GM21619 (cell line): ENCODE results near the gene RYR2.

ENCODE experiments used
- ATAC-seq: cut with Tn5 transposase; IDR thresholded peaks from one replicate; pipeline ENCODE4 v1.9.1; 2021; ENCODE audit not compliant: unreplicated experiment

The RYR2 gene

GRCh38 chr1:237705462-237705861, 663.5 kb downstream of the RYR2 start:
- ATAC-seq: no peak

DNA sequence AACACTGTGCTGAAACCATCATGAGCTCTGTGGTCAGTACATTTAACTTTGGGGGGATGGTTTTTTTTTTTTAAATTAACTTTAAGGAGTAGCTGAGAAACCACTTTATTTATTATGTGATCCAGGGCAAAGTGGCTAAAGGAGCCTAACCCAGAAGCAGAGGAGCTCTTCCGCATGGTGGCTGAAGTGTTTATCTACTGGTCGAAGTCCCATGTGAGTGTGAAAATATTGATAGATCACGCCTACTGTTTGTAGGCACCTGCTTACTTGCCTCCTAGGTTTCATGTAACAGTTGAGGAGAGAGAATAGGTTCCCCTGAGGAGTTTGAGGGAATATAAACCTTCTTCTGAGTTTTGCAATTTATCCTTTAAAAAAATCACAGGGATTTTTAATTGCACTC, 667.4 kb downstream of the RYR2 start:
- no peak for ATAC-seq

GRCh38 chr1:237711281-237711680, 669.3 kb downstream of the RYR2 start:
- no peak for ATAC-seq

GRCh38 chr1:237712082-237712481, 670.1 kb downstream of the RYR2 start:
- ATAC-seq: no peak

DNA sequence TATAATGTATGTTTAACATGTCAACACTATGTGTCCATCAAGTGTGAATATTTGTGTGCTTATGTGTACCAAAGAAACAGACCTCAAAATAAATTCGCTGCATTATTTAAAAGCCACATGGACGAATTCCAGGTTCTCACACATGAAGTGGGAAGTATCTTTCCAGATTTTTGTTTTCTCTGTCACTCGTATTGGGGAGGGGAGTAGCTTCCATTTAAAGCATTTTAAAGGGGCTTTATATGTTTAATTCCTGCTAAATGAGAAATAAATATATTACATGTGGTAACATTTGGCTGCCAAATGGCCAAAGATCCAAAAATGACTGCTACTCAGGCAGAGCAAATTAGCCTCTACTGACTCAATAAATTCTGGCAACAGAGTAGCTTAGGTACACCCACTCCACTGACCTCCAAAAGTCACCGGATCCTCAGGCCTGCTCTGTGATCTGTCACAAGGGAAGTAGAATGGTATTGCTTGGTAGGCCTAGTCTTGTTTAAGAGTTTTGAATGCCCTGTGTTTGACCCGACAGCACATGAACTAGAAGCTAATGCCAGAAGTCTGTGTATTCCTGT, 670.7 kb downstream of the RYR2 start:
- no peak for ATAC-seq

GRCh38 chr1:237713916-237714315, 671.9 kb downstream of the RYR2 start:
- no peak for ATAC-seq

GRCh38 chr1:237717106-237717505, 675.1 kb downstream of the RYR2 start:
- ATAC-seq: no peak

GRCh38 chr1:237730826-237731350, 688.9 kb downstream of the RYR2 start:
- no peak for ATAC-seq

GRCh38 chr1:237732657-237733056, 690.7 kb downstream of the RYR2 start:
- no peak for ATAC-seq

GRCh38 chr1:237736372-237737029, 694.5 kb downstream of the RYR2 start:
- ATAC-seq: no peak

DNA sequence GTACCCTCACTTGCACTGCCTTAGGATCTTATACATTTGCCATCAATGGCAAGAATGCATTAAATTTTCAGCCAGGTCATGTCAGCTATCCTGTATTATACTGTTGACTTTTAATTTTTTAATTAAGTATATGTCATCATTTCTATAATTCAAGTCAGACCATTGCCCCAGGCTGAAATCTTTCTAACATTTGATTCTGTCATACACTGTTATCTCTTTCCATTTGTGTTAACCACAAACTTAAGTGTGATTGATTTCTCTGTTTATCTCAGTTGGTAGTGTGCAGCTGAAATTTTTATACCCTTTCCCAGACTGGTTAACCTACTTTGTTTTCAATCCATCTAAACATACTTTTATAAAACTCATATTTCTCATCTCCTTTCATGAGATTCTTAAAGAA, 695.5 kb downstream of the RYR2 start:
- no peak for ATAC-seq

DNA sequence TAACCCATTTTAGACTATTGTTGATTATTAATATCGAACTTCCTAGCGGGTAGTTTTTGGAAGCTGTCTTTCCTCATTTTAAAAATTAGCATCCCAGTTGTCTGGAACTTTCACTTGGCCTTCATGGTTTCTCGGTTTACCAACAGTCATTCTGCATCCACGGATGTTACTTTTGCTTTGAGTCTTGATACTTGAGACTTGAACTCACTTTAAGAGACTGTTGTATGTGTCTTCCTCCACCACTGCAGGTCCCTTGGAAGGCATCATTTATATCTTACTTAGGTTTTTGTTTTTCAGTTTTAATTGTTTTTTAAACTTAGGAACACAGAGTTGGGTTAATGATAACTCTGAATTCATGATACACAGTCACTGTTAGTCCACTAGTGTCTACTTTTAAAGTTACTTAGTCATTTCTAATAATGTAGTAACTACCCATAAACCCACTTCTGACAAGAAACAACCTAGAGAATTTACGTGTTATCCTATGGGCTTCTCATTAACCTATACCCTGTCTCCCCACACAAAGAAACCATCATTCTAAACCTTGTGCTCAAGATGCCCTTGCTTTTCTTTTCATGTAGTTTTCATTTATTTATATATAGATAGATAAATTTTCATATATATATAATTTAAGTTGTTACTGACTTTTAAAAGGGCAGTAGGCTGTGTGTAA, 696.1 kb downstream of the RYR2 start:
- no peak for ATAC-seq

DNA sequence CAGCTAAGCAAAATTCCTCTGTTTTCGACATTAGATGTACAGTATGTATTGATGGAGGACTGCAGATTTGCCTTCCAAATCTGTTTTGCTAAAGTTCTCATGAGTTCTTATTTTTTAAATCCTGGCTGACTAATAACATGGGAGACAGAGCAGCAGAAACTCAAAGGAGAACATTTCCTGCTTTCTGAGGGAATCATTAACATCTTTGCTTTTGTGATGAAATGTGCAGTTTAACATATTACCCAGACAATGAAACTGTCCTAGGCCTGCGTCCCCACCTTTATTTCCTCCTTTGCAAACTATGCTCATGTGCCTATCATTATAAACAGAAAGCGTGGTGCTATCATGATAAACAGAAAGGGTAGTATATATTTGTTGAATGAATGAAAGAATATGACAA, 698.9 kb downstream of the RYR2 start:
- ATAC-seq: no peak

GRCh38 chr1:237745545-237745944, 703.6 kb downstream of the RYR2 start:
- ATAC-seq: no peak

DNA sequence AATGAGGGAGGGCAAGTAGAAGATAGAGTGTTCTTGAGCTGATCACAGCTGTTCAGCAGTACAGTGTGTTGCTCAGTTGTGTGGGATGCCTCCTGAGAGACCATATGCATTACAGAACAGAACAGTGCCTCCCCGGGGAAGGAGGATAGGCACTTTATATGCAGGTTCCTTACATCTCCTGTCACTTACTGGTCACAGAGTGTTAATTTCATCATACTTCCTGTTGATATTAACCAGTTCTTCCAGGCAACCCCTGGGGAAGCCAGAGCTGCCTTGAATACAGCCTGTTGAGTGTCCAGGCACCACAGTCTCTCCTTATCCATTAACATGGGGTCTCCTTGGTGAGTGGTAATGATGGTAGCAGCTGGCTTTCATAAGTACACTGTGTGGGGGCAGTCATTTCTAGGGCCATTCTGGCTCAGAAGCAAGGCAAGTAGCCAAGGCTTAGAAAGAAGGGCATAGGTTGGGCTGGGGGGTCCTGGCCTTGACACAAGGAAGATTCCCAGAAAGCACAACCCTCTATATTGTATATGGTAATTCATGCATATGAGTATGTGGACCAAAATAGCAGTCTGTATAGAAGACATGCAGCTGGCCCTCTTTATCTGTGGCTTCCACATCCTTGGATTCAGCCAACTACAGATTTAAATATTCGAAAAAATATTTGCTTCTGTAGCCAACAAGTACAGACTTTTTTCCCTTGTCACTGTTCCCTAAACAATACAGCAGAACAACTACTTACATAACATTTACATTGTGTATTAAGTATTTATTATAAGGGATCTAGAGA, 706.4 kb downstream of the RYR2 start:
- no peak for ATAC-seq

DNA sequence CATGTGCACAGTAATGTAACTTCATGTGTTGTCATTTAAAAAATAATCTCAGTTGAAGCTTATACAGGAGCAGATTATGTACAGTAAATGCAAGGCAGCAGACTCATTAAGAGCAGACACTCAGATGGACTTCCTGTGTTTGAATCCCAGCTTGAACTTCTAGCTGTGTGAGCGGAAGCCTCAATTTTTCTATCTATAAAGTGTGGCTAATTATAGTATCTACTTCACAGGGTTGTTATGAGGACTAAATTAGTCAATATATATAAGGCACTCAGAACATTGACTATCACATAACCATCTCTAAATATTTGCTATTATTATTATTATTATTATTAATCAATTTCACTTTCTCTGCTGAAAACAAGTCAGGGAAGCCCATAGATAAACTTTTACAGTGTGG, 707.1 kb downstream of the RYR2 start:
- ATAC-seq: no peak

GRCh38 chr1:237751090-237751489, 709.1 kb downstream of the RYR2 start:
- ATAC-seq: no peak

DNA sequence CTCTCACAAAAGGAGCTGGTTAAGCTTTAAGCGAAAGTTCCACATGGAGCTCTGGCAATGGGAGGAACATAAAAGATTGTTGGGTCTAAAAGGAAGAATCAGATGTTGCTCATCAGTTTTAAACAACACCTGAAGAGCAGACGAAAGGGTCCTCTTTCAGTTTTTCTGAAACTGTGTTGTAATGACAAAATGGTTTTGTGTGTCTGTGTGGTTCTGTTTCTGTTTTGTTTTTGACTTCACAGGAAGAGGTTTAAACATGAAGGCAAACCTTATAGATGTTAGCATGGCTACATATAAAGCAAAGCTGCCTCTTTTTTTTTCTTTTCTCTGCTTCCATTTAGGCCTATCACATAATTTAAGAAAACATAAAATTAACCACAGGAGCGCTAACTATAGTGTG, 712.6 kb downstream of the RYR2 start:
- no peak for ATAC-seq

DNA sequence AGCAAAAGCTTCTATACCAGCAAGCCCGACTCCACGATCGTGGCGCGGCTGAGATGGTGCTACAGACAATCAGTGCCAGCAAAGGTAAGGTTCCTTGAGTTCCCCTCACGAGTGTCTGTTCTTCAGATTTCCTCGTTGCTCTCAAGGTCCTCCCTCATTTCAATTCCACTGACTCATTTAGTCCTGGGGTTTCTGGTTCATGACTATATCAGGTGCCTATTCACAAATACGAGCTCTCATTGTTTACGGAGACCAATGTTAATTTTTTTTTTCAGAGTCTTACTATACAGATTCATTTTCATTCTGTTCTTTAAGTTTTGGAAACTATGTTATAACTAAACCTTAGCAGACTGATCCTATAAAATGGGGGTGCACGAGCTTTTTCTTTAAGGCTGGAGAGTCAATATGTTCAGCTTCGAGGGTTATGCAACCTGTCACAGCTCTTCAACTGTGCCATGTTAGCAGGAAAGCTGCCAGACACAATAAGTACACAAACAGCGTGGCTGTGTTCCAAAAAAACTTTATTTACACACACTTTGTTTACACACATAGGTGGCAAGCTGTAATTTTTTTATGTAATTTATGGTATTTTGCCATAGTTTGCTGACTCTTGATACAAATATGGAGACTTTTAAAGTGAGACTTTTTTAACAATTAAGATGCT, 714.5 kb downstream of the RYR2 start:
- ATAC-seq: no peak

DNA sequence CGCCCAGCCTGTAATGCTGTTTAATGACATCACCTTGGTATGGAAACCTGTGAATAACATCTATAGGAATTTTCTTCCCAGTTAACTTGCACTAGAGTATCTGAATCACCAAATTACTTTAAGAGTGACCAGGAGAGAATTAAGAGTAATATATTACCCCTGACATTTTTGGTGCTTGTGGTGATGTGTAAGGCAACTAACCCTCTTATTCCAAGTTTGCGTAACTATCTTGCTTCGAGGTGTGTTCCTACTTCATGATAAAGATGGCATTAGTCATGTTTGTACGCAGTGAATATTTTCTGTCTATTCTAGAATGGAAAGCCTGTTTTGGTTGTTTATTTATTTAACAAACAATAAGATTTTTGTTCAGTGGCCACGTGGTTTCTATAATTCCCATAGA, 717.4 kb downstream of the RYR2 start:
- ATAC-seq: no peak

- no peak for ATAC-seq
These were observed 719.0 kb downstream of the RYR2 start for GRCh38 chr1:237760951-237761350.
